NCI-H2029 treated with DMSO at 0.1 percent for 48 hours (cell line): Measurements from ENCODE around the gene EEF2.
"Not testable (repeated sequence)": the region's sequence is repeated elsewhere in the genome, so short reads cannot be mapped to it uniquely, and the experiment has no call there.

Source experiments
- DNase-seq: peaks from one replicate; lab custom pipeline; 2025; lab: John Stamatoyannopoulos, UW

EEF2 gene

GRCh38 chr19:4014541-4015491, 29.6 kb upstream of the EEF2 start:
- DNase-seq, result no peak

- no peak for DNase-seq
Observed at GRCh38 chr19:4013886-4014540, 28.8 kb upstream of the EEF2 start.

- no peak for DNase-seq
Observed at GRCh38 chr19:4012975-4013634, 27.8 kb upstream of the EEF2 start.

GRCh38 chr19:4012092-4012974, 27.1 kb upstream of the EEF2 start:
- peak; percentile 64 for DNase-seq

GRCh38 chr19:4011430-4011829, 26.2 kb upstream of the EEF2 start:
- not testable (repeated sequence) for DNase-seq

- DNase-seq, result no peak
Observed at GRCh38 chr19:4010808-4011110, 25.5 kb upstream of the EEF2 start.

GRCh38 chr19:4009990-4010807, 24.9 kb upstream of the EEF2 start:
- no peak for DNase-seq

GRCh38 chr19:4007836-4008539, 22.7 kb upstream of the EEF2 start:
- no peak for DNase-seq

GRCh38 chr19:4007021-4007835, 22.0 kb upstream of the EEF2 start, which contains the start of gene PIAS4:
Gene PIAS4 (plus strand): TSS chr19:4007736. CDS start chr19:4007761, 25 bp downstream.
- DNase-seq, result peak; percentile 73

- DNase-seq, result not testable (repeated sequence)
Observed at GRCh38 chr19:4005436-4005835, 20.2 kb upstream of the EEF2 start.

GRCh38 chr19:4000798-4001197, 15.5 kb upstream of the EEF2 start:
- DNase-seq, result not testable (repeated sequence)

- not testable (repeated sequence) for DNase-seq
Observed at GRCh38 chr19:3998667-3999412, 13.6 kb upstream of the EEF2 start.

- no peak for DNase-seq
Observed at GRCh38 chr19:3995607-3996006, 10.3 kb upstream of the EEF2 start.

- DNase-seq, result no peak
Observed at GRCh38 chr19:3990815-3991117, 5.5 kb upstream of the EEF2 start.

- peak; percentile 57 for DNase-seq
Observed at GRCh38 chr19:3987619-3988371, 2.5 kb upstream of the EEF2 start.

- DNase-seq, result peak; percentile 85
Observed at GRCh38 chr19:3986260-3987041, 1.2 kb upstream of the EEF2 start.

- DNase-seq, result peak; percentile 84
Observed at GRCh38 chr19:3985643-3986259, 488 bp upstream of the EEF2 start.
